Peyer's patch (tissue), 4 donors: ENCODE data around the gene SF3B6. TPM values are rescaled to one million over a fixed set of nuclear protein-coding genes. Genes with fewer than 3 reads are reported as not detected.
"Not testable (repeated sequence)": the region's sequence is repeated elsewhere in the genome, so short reads cannot be mapped to it uniquely, and the experiment has no call there.

ENCODE experiments used
- DNase-seq, 3 donors: peaks; one replicate each; pipeline ENCODE4 v3.0.0-alpha.2; 2017 to 2019
- H3K27ac ChIP-seq, 4 donors: fragments of 200-600 bp; sonication (generic); one replicate each; pipeline ENCODE4 v1.5.1; 2016 to 2019
- H3K27me3 ChIP-seq, 2 donors: fragments of 200-600 bp; sonication (generic); one replicate each; pipeline ENCODE4 v1.5.1; 2019
- H3K36me3 ChIP-seq, 3 donors: fragments of 200-600 bp; sonication (generic); one replicate each; pipeline ENCODE4 v1.5.1; 2016 to 2019
- H3K4me1 ChIP-seq, 4 donors: fragments of 200-600 bp; sonication (generic); one replicate each; pipeline ENCODE4 v1.5.1; 2016 to 2019
- H3K4me3 ChIP-seq, 4 donors: fragments of 200-600 bp; sonication (generic); 1 replicate in 3 of 4; 2 replicates in 1 of 4; pipeline ENCODE4 v1.5.1; 2016 to 2019; ENCODE audit warnings: mild to moderate bottlenecking in 1 of 4
- H3K9me3 ChIP-seq, 4 donors: fragments of 200-600 bp; sonication (generic); one replicate each; pipeline ENCODE4 v1.5.1; 2016 to 2019; ENCODE audit warnings: mild to moderate bottlenecking in 1 of 4
- CTCF ChIP-seq, 6 experiments: fragments of 450-650 bp in 4 of 6; fragments of 200-600 bp in 2 of 6; sonication (generic) in 1 of 6; IDR thresholded peaks; one replicate each; pipeline ENCODE4 v1.5.1; 2017 to 2019; ENCODE audit warnings: antibody characterized with exemption in 6 of 6, mild to moderate bottlenecking in 3 of 6, moderate library complexity in 1 of 6
- POLR2A ChIP-seq, 2 donors: fragments of 450-650 bp; IDR thresholded peaks; one replicate each; pipeline ENCODE4 v1.5.1; 2017; ENCODE audit warnings: antibody characterized with exemption in 2 of 2, mild to moderate bottlenecking in 2 of 2, moderate library complexity in 2 of 2
- total RNA-seq, 4 donors: library from RNA; depleted of rRNA; stranded (reverse); fragments of >200 nt; gene quantifications; one replicate each; pipeline ENCODE4 v1.1.0, GENCODE V29; 2016

The SF3B6 gene
- total RNA-seq, 4 donors from 2014 or later, result 75.9 to 138 (median 91.9) TPM

DNA sequence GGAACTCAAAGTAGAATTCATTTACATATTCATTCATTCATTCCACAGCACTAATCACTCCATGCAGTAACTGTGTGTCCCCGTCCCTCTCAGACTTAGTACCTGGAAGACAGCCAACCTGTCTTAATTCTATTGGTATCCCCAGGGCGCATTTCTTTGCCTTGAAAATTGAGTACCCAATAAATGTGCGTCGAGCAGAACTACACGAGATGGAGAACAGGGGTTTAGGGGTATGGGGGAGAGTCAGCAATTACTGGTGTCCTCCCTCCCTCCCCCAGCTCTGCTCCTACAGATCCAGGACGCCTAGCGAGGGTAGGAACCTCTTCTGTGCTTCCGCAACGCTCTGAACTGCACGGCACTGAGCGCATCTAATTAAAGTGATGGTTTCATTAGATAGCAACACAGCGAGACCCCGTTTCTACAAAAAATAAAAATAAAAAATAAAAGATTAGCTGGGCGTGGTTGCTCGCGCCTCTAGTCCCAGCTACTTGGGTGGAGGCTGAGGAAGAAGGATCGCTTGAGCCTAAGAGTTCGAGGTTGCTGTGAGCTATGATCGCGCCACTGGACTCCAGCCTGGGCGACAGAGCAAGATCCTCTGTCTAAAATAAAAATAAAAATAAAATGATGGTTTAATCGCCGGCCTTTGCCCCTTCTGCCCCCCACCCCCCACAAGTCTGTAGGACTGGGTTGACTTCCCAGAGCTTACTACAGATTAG is 27.2 kb downstream of the SF3B6 start:
- H3K27me3 ChIP-seq, result no peaks in the 10 kb centered on the region
- H3K4me1 ChIP-seq, result peaks cover 0 to 25% (median 8%) of the 10 kb centered on the region in 4 donors
- H3K4me3 ChIP-seq, result peak overlapping the region; percentile 63 to 79 (median 68)
- TF ChIP-seq POLR2A (IDR thresholded peaks at IDR 0.05) (no peak), CTCF (IDR thresholded peaks at IDR 0.05) (no peak)
- no peaks in the 10 kb centered on the region for H3K36me3 ChIP-seq
- peak overlapping the region in 2 of 4 donors; percentile 22 to 70 for H3K27ac ChIP-seq
- peak in 1 of 3 donors; percentile 40 for DNase-seq
- H3K9me3 ChIP-seq, result no peaks in the 10 kb centered on the region

DNA sequence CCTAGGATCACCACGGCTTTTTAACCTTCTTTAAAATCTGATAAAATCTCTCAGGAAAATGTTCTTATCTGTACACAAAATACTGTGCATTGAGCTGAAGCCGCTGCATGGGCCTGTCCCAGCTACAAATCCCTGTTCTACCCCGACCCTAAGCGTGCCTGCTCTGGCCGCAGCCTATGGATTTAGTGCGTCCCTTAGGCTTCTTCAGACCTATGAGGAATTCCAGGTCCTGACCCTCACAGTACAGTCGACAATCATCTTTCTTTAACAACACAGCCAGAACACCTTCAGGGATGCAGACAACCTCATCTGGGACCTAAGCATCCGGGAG is 28.5 kb downstream of the SF3B6 start:
- H3K27me3 ChIP-seq, result no peaks in the 10 kb centered on the region
- no peak for TF ChIP-seq POLR2A (IDR thresholded peaks at IDR 0.05)
- TF ChIP-seq CTCF (IDR thresholded peaks at IDR 0.05), result no peak
- no peak for DNase-seq
- H3K27ac ChIP-seq, result no peak overlapping the region
- no peaks in the 10 kb centered on the region for H3K9me3 ChIP-seq
- peaks cover 0 to 25% (median 8%) of the 10 kb centered on the region in 4 donors for H3K4me1 ChIP-seq
- H3K4me3 ChIP-seq, result peak overlapping the region in 3 of 4 donors; percentile 62 to 87 (median 64)
- H3K36me3 ChIP-seq, result no peaks in the 10 kb centered on the region

DNA sequence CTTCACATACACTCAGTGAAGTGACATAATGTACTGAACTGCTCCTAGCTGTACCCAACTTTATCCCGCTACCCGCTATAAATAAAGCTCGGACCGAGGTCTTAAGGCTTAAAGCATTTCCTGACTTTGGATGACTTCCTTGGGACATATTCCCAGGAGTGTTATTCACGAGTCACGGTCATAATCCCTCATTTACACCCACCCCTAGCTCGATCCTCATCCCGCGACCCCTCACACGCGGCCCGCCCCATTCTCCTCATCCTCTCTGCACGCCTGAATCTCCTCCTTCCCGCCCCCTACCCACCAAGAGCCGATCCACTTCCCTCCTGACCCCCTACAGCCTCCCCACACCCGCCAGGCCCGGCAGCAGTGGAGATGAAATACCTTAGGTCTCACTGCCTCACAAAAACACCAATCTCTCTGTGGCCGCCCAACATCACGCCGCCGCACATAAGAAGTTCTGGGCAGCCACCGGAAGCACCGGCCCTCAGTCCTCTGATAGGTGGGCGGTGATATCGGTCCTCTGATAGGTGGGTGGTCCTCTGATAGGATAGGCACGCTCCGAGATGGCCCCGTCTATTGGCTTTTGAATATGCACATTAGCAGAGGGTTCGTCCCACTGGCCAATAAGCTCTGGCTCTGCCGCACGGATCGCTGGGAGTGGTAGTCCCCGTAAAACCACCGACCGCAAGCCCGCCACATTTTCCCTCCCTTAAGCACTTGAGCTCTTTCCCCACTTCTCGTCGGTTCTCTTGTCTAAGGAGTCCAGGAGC is 29.0 kb downstream of the SF3B6 start, which contains the start of gene WDCP:
Gene WDCP (minus strand): TSS at position 462 of the 773 bp plus-strand sequence. CDS start 7,897 bp downstream, outside the sequence.
- peak within 1 kb of the TSS; percentile 62 to 87 (median 66) for H3K4me3 ChIP-seq
- TF ChIP-seq POLR2A (IDR thresholded peaks at IDR 0.05), result peak; percentile 25 to 77
- TF ChIP-seq CTCF (IDR thresholded peaks at IDR 0.05), result no peak
- peaks cover 0 to 25% (median 8%) of the 10 kb centered on the region in 4 donors for H3K4me1 ChIP-seq
- DNase-seq, result peak; percentile 91 to 99 (median 97)
- no peaks in the 10 kb centered on the region for H3K27me3 ChIP-seq
- H3K36me3 ChIP-seq, result no peaks in the 10 kb centered on the region
- H3K27ac ChIP-seq, result peak within 1 kb of the TSS; percentile 54 to 75 (median 68)
- no peaks in the 10 kb centered on the region for H3K9me3 ChIP-seq

DNA sequence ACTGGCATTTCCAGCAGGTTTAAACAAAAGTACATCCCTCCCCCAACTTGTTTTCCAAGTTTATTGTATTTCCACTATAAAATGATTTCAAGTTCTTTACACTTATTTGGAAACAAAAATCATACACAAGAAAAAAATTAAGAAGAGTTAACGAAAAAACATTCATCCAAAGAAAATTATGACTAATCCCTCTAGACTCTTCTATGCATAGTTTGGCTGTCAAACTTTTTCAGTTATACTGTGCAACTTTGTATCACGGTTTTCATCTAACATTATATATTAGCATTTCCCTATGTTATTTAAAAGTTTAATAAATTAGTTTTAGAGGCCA is 29.6 kb downstream of the SF3B6 start:
- Histone ChIP-seq H3K4me3 (peak overlapping the region; percentile 62 to 87 (median 66)), H3K27me3 (no peaks in the 10 kb centered on the region), H3K9me3 (no peaks in the 10 kb centered on the region), H3K27ac (no peak overlapping the region), H3K36me3 (no peaks in the 10 kb centered on the region), H3K4me1 (peaks cover 0 to 25% (median 8%) of the 10 kb centered on the region in 4 donors)
- TF ChIP-seq CTCF (IDR thresholded peaks at IDR 0.05) (no peak), POLR2A (IDR thresholded peaks at IDR 0.05) (no peak)
- no peak for DNase-seq

- TF ChIP-seq CTCF (IDR thresholded peaks at IDR 0.05), result no peak
- no peak for TF ChIP-seq POLR2A (IDR thresholded peaks at IDR 0.05)
- Histone ChIP-seq H3K36me3 (no peaks in the 10 kb centered on the region), H3K4me1 (peaks cover 0 to 25% (median 8%) of the 10 kb centered on the region in 4 donors), H3K4me3 (no peak overlapping the region), H3K27ac (no peak overlapping the region), H3K9me3 (no peaks in the 10 kb centered on the region), H3K27me3 (no peaks in the 10 kb centered on the region)
- peak in 1 of 3 donors; percentile 17 for DNase-seq
These were observed 30.3 kb downstream of the SF3B6 start for GRCh38 chr2:24045511-24046508.

DNA sequence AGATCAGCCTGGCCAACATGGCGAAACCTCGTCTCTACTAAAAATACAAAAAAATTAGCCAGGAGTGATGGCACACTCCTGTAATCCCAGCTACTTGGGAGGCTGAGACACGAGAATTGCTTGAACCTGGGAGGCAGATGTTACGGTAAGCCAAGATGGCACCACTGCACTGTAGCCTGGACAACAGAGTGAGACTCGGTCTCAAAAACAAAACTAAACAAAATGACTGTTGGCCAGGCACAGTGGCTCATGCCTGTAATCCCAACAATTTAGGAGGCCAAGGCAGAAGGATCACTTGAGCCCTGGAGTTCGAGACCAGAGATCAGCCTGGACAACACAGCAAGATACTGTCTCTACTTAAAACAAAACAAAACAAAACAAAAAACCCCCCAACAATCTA is 33.0 kb downstream of the SF3B6 start:
- not testable (repeated sequence) for H3K4me3 ChIP-seq, H3K9me3 ChIP-seq, H3K36me3 ChIP-seq, H3K27me3 ChIP-seq, H3K27ac ChIP-seq
- peak in 1 of 3 donors; percentile 5 for DNase-seq
- H3K4me1 ChIP-seq, result peaks cover 0 to 13% (median 0%) of the 10 kb centered on the region in 4 donors
